ENCODE measurements around the gene DDX23. TPM values are rescaled to one million over a fixed set of nuclear protein-coding genes. Genes with fewer than 3 reads are reported as not detected.
"Not testable (repeated sequence)": the region's sequence is repeated elsewhere in the genome, so short reads cannot be mapped to it uniquely, and the experiment has no call there.

Gene DDX23
- total RNA-seq, 1 donor from 2014 or later: 127 TPM

GRCh38 chr12:48875944-48876515 lies 24.1 kb upstream of the DDX23 start:
- H3K4me1 Mint-ChIP-seq (ENCODE audit: low read depth): no peaks in the 10 kb centered on the region
- peaks cover 27% of the 10 kb centered on the region for H3K27me3 Mint-ChIP-seq (ENCODE audit: insufficient read depth)
- H3K9me3 Mint-ChIP-seq: no peaks in the 10 kb centered on the region
- no peak for DNase-seq (ENCODE audit: low spot score)
- no peak overlapping the region for H3K4me3 Mint-ChIP-seq
- intact Hi-C loops (cut with micrococcal nuclease): no loop called here
- no peaks in the 10 kb centered on the region for H3K36me3 Mint-ChIP-seq (ENCODE audit: low read depth)
- H3K27ac Mint-ChIP-seq: no peak overlapping the region

- H3K4me1 Mint-ChIP-seq (ENCODE audit: low read depth); intact Hi-C loops (cut with micrococcal nuclease); H3K36me3 Mint-ChIP-seq (ENCODE audit: low read depth); DNase-seq (ENCODE audit: low spot score); H3K27ac Mint-ChIP-seq; H3K9me3 Mint-ChIP-seq; H3K4me3 Mint-ChIP-seq: not testable (repeated sequence)
- peaks cover 15% of the 10 kb centered on the region for H3K27me3 Mint-ChIP-seq (ENCODE audit: insufficient read depth)
Measured at GRCh38 chr12:48873534-48873933, 21.6 kb upstream of the DDX23 start.

GRCh38 chr12:48873096-48873495 lies 21.1 kb upstream of the DDX23 start:
- H3K4me1 Mint-ChIP-seq (ENCODE audit: low read depth): no peaks in the 10 kb centered on the region
- intact Hi-C loops (cut with micrococcal nuclease): no loop called here
- H3K27ac Mint-ChIP-seq: no peak overlapping the region
- no peaks in the 10 kb centered on the region for H3K9me3 Mint-ChIP-seq
- DNase-seq (ENCODE audit: low spot score): no peak
- no peak overlapping the region for H3K4me3 Mint-ChIP-seq
- H3K36me3 Mint-ChIP-seq (ENCODE audit: low read depth): no peaks in the 10 kb centered on the region
- H3K27me3 Mint-ChIP-seq (ENCODE audit: insufficient read depth): peaks cover 11% of the 10 kb centered on the region

GRCh38 chr12:48869191-48869590 lies 17.2 kb upstream of the DDX23 start:
- no peak overlapping the region for H3K4me3 Mint-ChIP-seq
- no peaks in the 10 kb centered on the region for H3K9me3 Mint-ChIP-seq
- DNase-seq (ENCODE audit: low spot score): no peak
- peaks cover 19% of the 10 kb centered on the region for H3K4me1 Mint-ChIP-seq (ENCODE audit: low read depth)
- H3K27ac Mint-ChIP-seq: no peak overlapping the region
- H3K36me3 Mint-ChIP-seq (ENCODE audit: low read depth): no peaks in the 10 kb centered on the region
- peaks cover 18% of the 10 kb centered on the region for H3K27me3 Mint-ChIP-seq (ENCODE audit: insufficient read depth)
- intact Hi-C loops (cut with micrococcal nuclease): no loop called here

GRCh38 chr12:48868451-48868850 lies 16.5 kb upstream of the DDX23 start:
- DNase-seq (ENCODE audit: low spot score): no peak
- Mint-ChIP-seq H3K27ac (no peak overlapping the region), H3K27me3 (ENCODE audit: insufficient read depth) (peaks cover 22% of the 10 kb centered on the region), H3K9me3 (no peaks in the 10 kb centered on the region), H3K36me3 (ENCODE audit: low read depth) (no peaks in the 10 kb centered on the region), H3K4me1 (ENCODE audit: low read depth) (peaks cover 23% of the 10 kb centered on the region), H3K4me3 (no peak overlapping the region)
- intact Hi-C loops (cut with micrococcal nuclease): no loop called here

GRCh38 chr12:48866052-48866711 lies 14.2 kb upstream of the DDX23 start:
- H3K4me1 Mint-ChIP-seq (ENCODE audit: low read depth): peaks cover 26% of the 10 kb centered on the region
- H3K27me3 Mint-ChIP-seq (ENCODE audit: insufficient read depth): peaks cover 19% of the 10 kb centered on the region
- DNase-seq (ENCODE audit: low spot score): no peak
- peaks cover 7% of the 10 kb centered on the region for H3K36me3 Mint-ChIP-seq (ENCODE audit: low read depth)
- intact Hi-C loops (cut with micrococcal nuclease): loop anchor here (1.0 to 2.0 kb wide), 2 partner anchors 25 to 48 kb away; partner anchors contain the start of gene CACNB3
- H3K9me3 Mint-ChIP-seq: no peaks in the 10 kb centered on the region
- H3K4me3 Mint-ChIP-seq: peak overlapping the region; percentile 86
- H3K27ac Mint-ChIP-seq: peak overlapping the region; percentile 83

GRCh38 chr12:48865281-48866051 lies 13.5 kb upstream of the DDX23 start, which contains the start of gene RND1:
TSS of gene RND1 (minus strand) at chr12:48865870. CDS start at chr12:48865767, 103 bp downstream.
- DNase-seq (ENCODE audit: low spot score): peak; percentile 84
- Mint-ChIP-seq H3K4me1 (ENCODE audit: low read depth) (peaks cover 28% of the 10 kb centered on the region), H3K27ac (peak within 1 kb of the TSS; percentile 83), H3K4me3 (peak within 1 kb of the TSS; percentile 86), H3K36me3 (ENCODE audit: low read depth) (peaks cover 7% of the 10 kb centered on the region), H3K9me3 (no peaks in the 10 kb centered on the region), H3K27me3 (ENCODE audit: insufficient read depth) (peaks cover 19% of the 10 kb centered on the region)
- intact Hi-C loops (cut with micrococcal nuclease): loop anchor here (1.0 to 2.0 kb wide), 4 partner anchors 13 to 149 kb away; partner anchors contain the start of genes CACNB3, CCNT1 and DDX23

- Mint-ChIP-seq H3K27ac (no peak overlapping the region), H3K27me3 (ENCODE audit: insufficient read depth) (peaks cover 19% of the 10 kb centered on the region), H3K36me3 (ENCODE audit: low read depth) (peaks cover 9% of the 10 kb centered on the region), H3K4me1 (ENCODE audit: low read depth) (peaks cover 28% of the 10 kb centered on the region), H3K4me3 (peak overlapping the region; percentile 86), H3K9me3 (no peaks in the 10 kb centered on the region)
- no peak for DNase-seq (ENCODE audit: low spot score)
- intact Hi-C loops (cut with micrococcal nuclease): no loop called here
Measured at GRCh38 chr12:48863291-48863690, 11.3 kb upstream of the DDX23 start.

- Mint-ChIP-seq H3K36me3 (ENCODE audit: low read depth) (peaks cover 9% of the 10 kb centered on the region), H3K27ac (no peak overlapping the region), H3K4me3 (no peak overlapping the region), H3K9me3 (no peaks in the 10 kb centered on the region), H3K4me1 (ENCODE audit: low read depth) (peaks cover 28% of the 10 kb centered on the region), H3K27me3 (ENCODE audit: insufficient read depth) (peaks cover 19% of the 10 kb centered on the region)
- intact Hi-C loops (cut with micrococcal nuclease): no loop called here
- DNase-seq (ENCODE audit: low spot score): no peak
Measured at GRCh38 chr12:48862760-48863159, 10.8 kb upstream of the DDX23 start.

GRCh38 chr12:48861111-48861510 lies 9.1 kb upstream of the DDX23 start:
- intact Hi-C loops (cut with micrococcal nuclease): no loop called here
- Mint-ChIP-seq H3K27me3 (ENCODE audit: insufficient read depth) (peaks cover 19% of the 10 kb centered on the region), H3K4me1 (ENCODE audit: low read depth) (peaks cover 27% of the 10 kb centered on the region), H3K4me3 (no peak overlapping the region), H3K36me3 (ENCODE audit: low read depth) (peaks cover 9% of the 10 kb centered on the region), H3K9me3 (no peaks in the 10 kb centered on the region), H3K27ac (no peak overlapping the region)
- DNase-seq (ENCODE audit: low spot score): no peak

- H3K36me3 Mint-ChIP-seq (ENCODE audit: low read depth); intact Hi-C loops (cut with micrococcal nuclease); DNase-seq (ENCODE audit: low spot score); H3K27ac Mint-ChIP-seq; H3K4me3 Mint-ChIP-seq; H3K9me3 Mint-ChIP-seq: not testable (repeated sequence)
- peaks cover 19% of the 10 kb centered on the region for H3K27me3 Mint-ChIP-seq (ENCODE audit: insufficient read depth)
- H3K4me1 Mint-ChIP-seq (ENCODE audit: low read depth): peaks cover 20% of the 10 kb centered on the region
Measured at GRCh38 chr12:48860236-48860635, 8.3 kb upstream of the DDX23 start.

- Mint-ChIP-seq H3K4me3 (no peak overlapping the region), H3K9me3 (no peaks in the 10 kb centered on the region), H3K27me3 (ENCODE audit: insufficient read depth) (peaks cover 13% of the 10 kb centered on the region), H3K36me3 (ENCODE audit: low read depth) (peaks cover 9% of the 10 kb centered on the region), H3K4me1 (ENCODE audit: low read depth) (peaks cover 14% of the 10 kb centered on the region), H3K27ac (no peak overlapping the region)
- no peak for DNase-seq (ENCODE audit: low spot score)
- intact Hi-C loops (cut with micrococcal nuclease): loop anchor here (10.0 kb wide), 1 partner anchor 405 kb away; the partner anchor contains the start of gene TUBA1C
Measured at GRCh38 chr12:48859607-48860006, 7.6 kb upstream of the DDX23 start.

GRCh38 chr12:48858043-48858442 lies 6.1 kb upstream of the DDX23 start:
- Mint-ChIP-seq H3K9me3 (no peaks in the 10 kb centered on the region), H3K27ac (no peak overlapping the region), H3K27me3 (ENCODE audit: insufficient read depth) (no peaks in the 10 kb centered on the region), H3K4me3 (no peak overlapping the region), H3K4me1 (ENCODE audit: low read depth) (peaks cover 9% of the 10 kb centered on the region), H3K36me3 (ENCODE audit: low read depth) (peaks cover 9% of the 10 kb centered on the region)
- intact Hi-C loops (cut with micrococcal nuclease): loop anchor here (10.0 kb wide), 1 partner anchor 407 kb away; the partner anchor contains the start of gene TUBA1C
- no peak for DNase-seq (ENCODE audit: low spot score)

All from activated T-helper 1 cell treated with anti-CD3 and anti-CD28 coated beads, Interleukin-12 subunit alpha, Interleukin-12 subunit beta, Interleukin-2, Interleukin-4 antibody, amounts not matched to agents 30 ng/mL and 10 ng/mL and 1 ng/mL, durations not matched to agents 14 hours and 24 hours and 36 hours (primary cell).